ENCODE results near the gene WWC2.
A peak's percentile ranks its signal among the peaks of the same experiment; 100 is the strongest.

DNA sequence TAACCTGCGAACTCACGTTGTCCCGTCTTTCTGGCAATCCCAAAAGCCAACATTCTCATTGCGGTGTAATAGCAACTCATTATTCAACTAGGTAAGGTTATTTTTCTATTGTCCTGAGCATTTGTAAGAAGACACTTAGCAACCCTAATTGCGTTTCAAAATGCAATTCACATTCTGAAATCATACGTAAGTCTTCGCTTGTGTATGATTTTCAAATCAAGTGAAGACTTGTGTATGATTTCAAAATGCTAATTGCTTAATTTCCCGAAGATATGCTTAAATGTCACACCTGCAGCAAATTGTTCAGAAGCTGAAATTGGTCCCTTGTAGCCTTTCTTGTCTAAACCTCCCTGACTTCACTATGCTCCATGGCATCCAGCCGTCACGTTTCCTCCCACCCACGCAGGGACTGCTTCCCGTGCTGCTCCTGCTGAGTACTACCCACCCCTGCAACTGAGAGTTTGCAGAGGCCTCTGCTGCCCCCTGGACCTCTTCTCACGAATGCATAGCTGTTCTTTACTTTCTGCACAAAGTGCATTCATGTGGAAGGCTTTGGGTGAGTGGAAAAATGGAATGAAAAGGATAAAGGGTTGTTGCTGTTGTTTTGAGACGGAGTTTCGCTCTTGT is 264.0 kb downstream of the WWC2 start:
- no peak for TF ChIP-seq EZH2 (IDR thresholded peaks at IDR 0.05; ENCODE audit: low read depth, unreplicated experiment)
- no peak for TF ChIP-seq EZH2phosphoT487 (IDR thresholded peaks at IDR 0.05; ENCODE audit: unreplicated experiment)
- TF ChIP-seq, protein P1, sequence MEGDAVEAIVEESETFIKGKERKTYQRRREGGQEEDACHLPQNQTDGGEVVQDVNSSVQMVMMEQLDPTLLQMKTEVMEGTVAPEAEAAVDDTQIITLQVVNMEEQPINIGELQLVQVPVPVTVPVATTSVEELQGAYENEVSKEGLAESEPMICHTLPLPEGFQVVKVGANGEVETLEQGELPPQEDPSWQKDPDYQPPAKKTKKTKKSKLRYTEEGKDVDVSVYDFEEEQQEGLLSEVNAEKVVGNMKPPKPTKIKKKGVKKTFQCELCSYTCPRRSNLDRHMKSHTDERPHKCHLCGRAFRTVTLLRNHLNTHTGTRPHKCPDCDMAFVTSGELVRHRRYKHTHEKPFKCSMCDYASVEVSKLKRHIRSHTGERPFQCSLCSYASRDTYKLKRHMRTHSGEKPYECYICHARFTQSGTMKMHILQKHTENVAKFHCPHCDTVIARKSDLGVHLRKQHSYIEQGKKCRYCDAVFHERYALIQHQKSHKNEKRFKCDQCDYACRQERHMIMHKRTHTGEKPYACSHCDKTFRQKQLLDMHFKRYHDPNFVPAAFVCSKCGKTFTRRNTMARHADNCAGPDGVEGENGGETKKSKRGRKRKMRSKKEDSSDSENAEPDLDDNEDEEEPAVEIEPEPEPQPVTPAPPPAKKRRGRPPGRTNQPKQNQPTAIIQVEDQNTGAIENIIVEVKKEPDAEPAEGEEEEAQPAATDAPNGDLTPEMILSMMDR (conservative IDR thresholded peaks at IDR 0.05; ENCODE audit: low read depth in 2 of 2): peak; percentile 54 to 69
- no peak for TF ChIP-seq NANOG (IDR thresholded peaks at IDR 0.05; ENCODE audit: borderline replicate concordance)
